Measurements from ENCODE around the gene OR4K14. TPM values are rescaled to one million over a fixed set of nuclear protein-coding genes. Genes with fewer than 3 reads are reported as not detected.

OR4K14 gene, protein sequence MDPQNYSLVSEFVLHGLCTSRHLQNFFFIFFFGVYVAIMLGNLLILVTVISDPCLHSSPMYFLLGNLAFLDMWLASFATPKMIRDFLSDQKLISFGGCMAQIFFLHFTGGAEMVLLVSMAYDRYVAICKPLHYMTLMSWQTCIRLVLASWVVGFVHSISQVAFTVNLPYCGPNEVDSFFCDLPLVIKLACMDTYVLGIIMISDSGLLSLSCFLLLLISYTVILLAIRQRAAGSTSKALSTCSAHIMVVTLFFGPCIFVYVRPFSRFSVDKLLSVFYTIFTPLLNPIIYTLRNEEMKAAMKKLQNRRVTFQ
- not detected in 2 replicates for total RNA-seq (ENCODE audit: low replicate concordance)

GRCh38 chr14:20019257-20019865, at the start of gene OR4K14:
Gene OR4K14 (minus strand): TSS chr14:20019307. CDS start chr14:20015193, 4,114 bp downstream.
- DNase-seq (ENCODE audit: low read depth) = no peak

GRCh38 chr14:20059745-20060144, 40.6 kb upstream of the OR4K14 start, which contains the start of gene OR4L1:
Gene OR4L1 (plus strand): TSS chr14:20060045. CDS start chr14:20060045, 0 bp downstream.
- no peak within 1 kb of the TSS for H3K4me3 ChIP-seq (ENCODE audit: low read depth, low read length)
- TF ChIP-seq, protein P1, sequence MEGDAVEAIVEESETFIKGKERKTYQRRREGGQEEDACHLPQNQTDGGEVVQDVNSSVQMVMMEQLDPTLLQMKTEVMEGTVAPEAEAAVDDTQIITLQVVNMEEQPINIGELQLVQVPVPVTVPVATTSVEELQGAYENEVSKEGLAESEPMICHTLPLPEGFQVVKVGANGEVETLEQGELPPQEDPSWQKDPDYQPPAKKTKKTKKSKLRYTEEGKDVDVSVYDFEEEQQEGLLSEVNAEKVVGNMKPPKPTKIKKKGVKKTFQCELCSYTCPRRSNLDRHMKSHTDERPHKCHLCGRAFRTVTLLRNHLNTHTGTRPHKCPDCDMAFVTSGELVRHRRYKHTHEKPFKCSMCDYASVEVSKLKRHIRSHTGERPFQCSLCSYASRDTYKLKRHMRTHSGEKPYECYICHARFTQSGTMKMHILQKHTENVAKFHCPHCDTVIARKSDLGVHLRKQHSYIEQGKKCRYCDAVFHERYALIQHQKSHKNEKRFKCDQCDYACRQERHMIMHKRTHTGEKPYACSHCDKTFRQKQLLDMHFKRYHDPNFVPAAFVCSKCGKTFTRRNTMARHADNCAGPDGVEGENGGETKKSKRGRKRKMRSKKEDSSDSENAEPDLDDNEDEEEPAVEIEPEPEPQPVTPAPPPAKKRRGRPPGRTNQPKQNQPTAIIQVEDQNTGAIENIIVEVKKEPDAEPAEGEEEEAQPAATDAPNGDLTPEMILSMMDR (IDR thresholded peaks at IDR 0.05; ENCODE audit: insufficient read depth, low read length) = no peak
- no peak for DNase-seq (ENCODE audit: low read depth)

More at GRCh38 chr14:20019257-20019865, at the start of gene OR4K14:
- TF ChIP-seq, protein P1 (IDR thresholded peaks at IDR 0.05; ENCODE audit: insufficient read depth, low read length) = no peak
- no peak within 1 kb of the TSS for H3K4me3 ChIP-seq (ENCODE audit: low read depth, low read length)

DNA sequence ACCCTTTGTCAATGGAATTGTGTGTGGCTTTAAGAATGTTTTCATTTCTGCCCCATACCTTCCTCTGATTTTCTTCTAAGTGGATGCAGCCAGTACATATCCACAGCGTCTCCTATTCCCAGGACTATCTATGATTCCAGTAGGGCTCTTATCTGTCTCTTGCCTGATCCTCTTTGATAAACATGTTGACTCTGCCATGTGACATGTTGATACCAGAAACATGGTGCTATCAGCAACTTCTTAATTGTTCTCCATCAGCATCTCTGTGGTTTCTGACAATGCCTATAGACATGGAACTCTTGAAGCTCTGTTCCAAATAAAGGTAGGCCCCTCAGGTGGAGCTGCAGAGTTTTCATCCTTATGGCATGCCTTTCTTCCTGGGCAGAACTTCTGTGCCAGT, 29.1 kb upstream of the OR4K14 start:
- no peak overlapping the region for H3K4me3 ChIP-seq (ENCODE audit: low read depth, low read length)
- no peak for DNase-seq (ENCODE audit: low read depth)
- TF ChIP-seq, protein P1 (IDR thresholded peaks at IDR 0.05; ENCODE audit: insufficient read depth, low read length) = no peak

- TF ChIP-seq, protein P1 (IDR thresholded peaks at IDR 0.05; ENCODE audit: insufficient read depth, low read length) = no peak
- no peak for DNase-seq (ENCODE audit: low read depth)
- no peak overlapping the region for H3K4me3 ChIP-seq (ENCODE audit: low read depth, low read length)
Measured at GRCh38 chr14:20044243-20044642, 25.1 kb upstream of the OR4K14 start.

GRCh38 chr14:20035938-20036337, 16.8 kb upstream of the OR4K14 start, which contains the start of gene OR4K13:
Gene OR4K13 (minus strand): TSS chr14:20036038. CDS start chr14:20034758, 1,280 bp downstream.
- no peak for DNase-seq (ENCODE audit: low read depth)
- no peak within 1 kb of the TSS for H3K4me3 ChIP-seq (ENCODE audit: low read depth, low read length)
- TF ChIP-seq, protein P1 (IDR thresholded peaks at IDR 0.05; ENCODE audit: insufficient read depth, low read length) = no peak

DNA sequence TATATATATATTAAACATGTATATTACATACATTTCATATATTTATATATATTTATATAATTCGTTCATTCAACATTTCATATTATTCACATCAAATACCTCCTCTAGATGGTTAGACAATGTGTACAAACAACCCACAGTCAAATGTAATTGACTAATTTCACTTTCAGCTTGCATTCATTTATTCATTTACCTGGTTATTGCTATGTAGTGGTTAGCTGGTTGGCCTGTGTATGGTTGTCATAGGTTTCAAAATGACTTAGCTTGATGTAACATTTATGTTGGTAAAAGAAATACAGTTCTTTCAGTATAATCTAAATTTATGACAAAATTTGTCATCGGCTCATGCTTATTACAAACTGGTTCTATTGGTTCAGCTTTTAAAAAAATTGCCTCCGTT, 16.3 kb upstream of the OR4K14 start:
- no peak for DNase-seq (ENCODE audit: low read depth)
- TF ChIP-seq, protein P1 (IDR thresholded peaks at IDR 0.05; ENCODE audit: insufficient read depth, low read length) = no peak
- H3K4me3 ChIP-seq (ENCODE audit: low read depth, low read length) = no peak overlapping the region

Data from fibroblast of the aortic adventitia (primary cell).